H9 (cell line): ENCODE measurements around the gene TMEM175. TPM values are rescaled to one million over a fixed set of nuclear protein-coding genes. Genes with fewer than 3 reads are reported as not detected.

Experiments used
- DNase-seq: peaks from one replicate; pipeline ENCODE4 v3.0.0-alpha.2; 2017
- H2AFZ ChIP-seq: one replicate; pipeline ENCODE4 v1.6.1; 2013; ENCODE audit warnings: mild to moderate bottlenecking, low read length, control low read depth, moderate library complexity
- H2AK5ac ChIP-seq: 2 replicates; pipeline ENCODE4 v1.6.1; 2013; ENCODE audit warnings: low read length, control low read depth, mixed read lengths; ENCODE audit not compliant: insufficient read length
- H2BK120ac ChIP-seq: one replicate; pipeline ENCODE4 v1.6.1; 2013; ENCODE audit warnings: low read depth, mild to moderate bottlenecking, low read length, control low read depth, inconsistent platforms; ENCODE audit not compliant: poor library complexity, severe bottlenecking
- H2BK12ac ChIP-seq: 2 replicates; pipeline ENCODE4 v1.6.1; 2013; ENCODE audit warnings: low read length, control low read depth, mixed read lengths, low read depth; ENCODE audit not compliant: insufficient read length
- H2BK15ac ChIP-seq: 2 replicates; pipeline ENCODE4 v1.6.1; 2013; ENCODE audit warnings: low read depth, low read length, control low read depth
- H2BK20ac ChIP-seq: one replicate; pipeline ENCODE4 v1.6.1; 2013; ENCODE audit warnings: low read depth, mild to moderate bottlenecking, low read length, control low read depth, inconsistent platforms; ENCODE audit not compliant: poor library complexity, severe bottlenecking
- H2BK5ac ChIP-seq: 2 replicates; pipeline ENCODE4 v1.6.1; 2013; ENCODE audit warnings: low read length, control low read depth, mixed read lengths; ENCODE audit not compliant: insufficient read length
- H3K14ac ChIP-seq: 2 replicates; pipeline ENCODE4 v1.6.1; 2013; ENCODE audit warnings: low read length, control low read depth; ENCODE audit not compliant: insufficient read depth
- H3K18ac ChIP-seq: 2 replicates; pipeline ENCODE4 v1.6.1; 2013; ENCODE audit warnings: low read depth, mild to moderate bottlenecking, mixed read lengths, low read length, control low read depth; ENCODE audit not compliant: insufficient read length
- H3K23ac ChIP-seq: 2 replicates; pipeline ENCODE4 v1.6.1; 2013; ENCODE audit warnings: low read length, control low read depth, mixed read lengths, low read depth; ENCODE audit not compliant: insufficient read length
- H3K23me2 ChIP-seq: 2 replicates; pipeline ENCODE4 v1.6.1; 2013; ENCODE audit warnings: low read depth, mild to moderate bottlenecking, mixed read lengths, low read length, control low read depth; ENCODE audit not compliant: insufficient read length, poor library complexity, severe bottlenecking
- H3K27ac ChIP-seq: 2 replicates; pipeline ENCODE4 v1.5.1; 2013; ENCODE audit warnings: low read length, control low read depth, mixed read lengths, low read depth; ENCODE audit not compliant: insufficient read length
- H3K27me3 ChIP-seq: 2 replicates; pipeline ENCODE4 v1.6.1; 2013; ENCODE audit warnings: low read length, control low read depth, inconsistent platforms; ENCODE audit not compliant: insufficient read depth
- H3K4ac ChIP-seq: 2 replicates; pipeline ENCODE4 v1.6.1; 2013; ENCODE audit warnings: low read depth, mild to moderate bottlenecking, control low read depth, inconsistent platforms, low read length, moderate library complexity
- H3K4me1 ChIP-seq: 2 replicates; pipeline ENCODE4 v1.6.1; 2013; ENCODE audit warnings: low read length, control low read depth, inconsistent platforms; ENCODE audit not compliant: insufficient read depth
- H3K4me2 ChIP-seq: 2 replicates; pipeline ENCODE4 v1.6.1; 2013; ENCODE audit warnings: low read length, control low read depth, mixed read lengths; ENCODE audit not compliant: insufficient read length, insufficient read depth
- H3K56ac ChIP-seq: 2 replicates; pipeline ENCODE4 v1.6.1; 2013; ENCODE audit warnings: low read depth, mild to moderate bottlenecking, mixed read lengths, low read length, control low read depth; ENCODE audit not compliant: insufficient read length
- H3K79me1 ChIP-seq: 2 replicates; pipeline ENCODE4 v1.6.1; 2013; ENCODE audit warnings: low read depth, mild to moderate bottlenecking, moderate library complexity, low read length, control low read depth, inconsistent platforms; ENCODE audit not compliant: insufficient read depth, poor library complexity, severe bottlenecking
- H3K79me2 ChIP-seq: 2 replicates; pipeline ENCODE4 v1.6.1; 2013; ENCODE audit warnings: low read length, control low read depth, inconsistent platforms; ENCODE audit not compliant: insufficient read depth
- H3K9ac ChIP-seq: 2 replicates; pipeline ENCODE4 v1.6.1; 2013; ENCODE audit warnings: low read length, control low read depth, mixed read lengths; ENCODE audit not compliant: insufficient read length; ENCODE audit errors: extremely low read depth
- H3K9me3 ChIP-seq: one replicate; pipeline ENCODE4 v1.6.1; 2013; ENCODE audit warnings: low read depth, low read length, inconsistent platforms; ENCODE audit not compliant: control insufficient read depth
- H3T11ph ChIP-seq: one replicate; pipeline ENCODE4 v1.6.1; 2013; ENCODE audit warnings: mild to moderate bottlenecking, low read length, control low read depth, inconsistent platforms
- H4K20me1 ChIP-seq: one replicate; pipeline ENCODE4 v1.6.1; 2013; ENCODE audit not compliant: control insufficient read depth, insufficient read length, insufficient read depth
- H4K5ac ChIP-seq: 2 replicates; pipeline ENCODE4 v1.6.1; 2013; ENCODE audit warnings: low read depth, mild to moderate bottlenecking, mixed read lengths, low read length, control low read depth; ENCODE audit not compliant: insufficient read length
- H4K8ac ChIP-seq: replicated peaks from 2 replicates; pipeline ENCODE4 v1.6.1; 2013; ENCODE audit warnings: low read length, control low read depth, mixed read lengths, low read depth; ENCODE audit not compliant: insufficient read length
- H4K91ac ChIP-seq: 2 replicates; pipeline ENCODE4 v1.6.1; 2013; ENCODE audit warnings: low read depth, mild to moderate bottlenecking, moderate library complexity, mixed read lengths, low read length, control low read depth; ENCODE audit not compliant: insufficient read length
- H3K27ac Mint-ChIP-seq, 3 experiments: 2 replicates in 2 of 3; 3 replicates in 1 of 3; pipeline ENCODE4 v1.8.0; 2020 to 2021; ENCODE audit warnings: mixed read lengths in 3 of 3, mild to moderate bottlenecking in 1 of 3, moderate library complexity in 1 of 3
- H3K27me3 Mint-ChIP-seq: 2 replicates; pipeline ENCODE4 v1.8.0; 2021; ENCODE audit warnings: low read depth, mild to moderate bottlenecking, moderate library complexity, mixed read lengths
- H3K36me3 Mint-ChIP-seq, 3 experiments: 2 replicates in 2 of 3; 3 replicates in 1 of 3; pipeline ENCODE4 v1.8.0; 2020 to 2021; ENCODE audit warnings: low read depth in 3 of 3, mixed read lengths in 3 of 3; ENCODE audit not compliant: insufficient read depth in 1 of 3
- H3K4me1 Mint-ChIP-seq, 2 experiments: 2 replicates each; pipeline ENCODE4 v1.8.0; 2020; ENCODE audit warnings: mixed read lengths in 2 of 2
- H3K4me3 Mint-ChIP-seq, 2 experiments: 2 replicates in 1 of 2; 3 replicates in 1 of 2; pipeline ENCODE4 v1.8.0; 2020 to 2021; ENCODE audit warnings: mild to moderate bottlenecking in 2 of 2, mixed read lengths in 2 of 2, moderate library complexity in 1 of 2
- H3K9me3 Mint-ChIP-seq, 2 experiments: 2 replicates in 1 of 2; 3 replicates in 1 of 2; pipeline ENCODE4 v1.8.0; 2020; ENCODE audit warnings: mild to moderate bottlenecking in 2 of 2, mixed read lengths in 2 of 2, moderate library complexity in 1 of 2
- CTCF ChIP-seq: fragments of 200-600 bp; sonication (generic); conservative IDR thresholded peaks from 3 replicates; pipeline ENCODE4 v1.8.0; 2021; ENCODE audit warnings: antibody characterized with exemption, mild to moderate bottlenecking
- WGBS: extraction: QIAGEN DNeasy Blood & Tissue Kit; methylation state at CpG from one replicate; pipeline ENCODE4 v1.1.7; 2013; ENCODE audit warnings: missing lambda C conversion rate, low lambda C conversion rate, mixed read lengths; ENCODE audit not compliant: insufficient read length; ENCODE audit errors: extremely low coverage; 5-methylcytosine and 5-hydroxymethylcytosine counted together
- total RNA-seq: library from RNA; stranded (reverse); gene quantifications from 2 replicates; pipeline ENCODE4 v1.2.1, GENCODE V29; 2021

Gene TMEM175
- total RNA-seq, 1 experiment from 2014 or later: 6.4 TPM

GRCh38 chr4:1002131-1002630 lies 69.9 kb downstream of the TMEM175 start:
- Histone ChIP-seq H2BK12ac (no peak overlapping the region), H3K14ac (0 out of 2 replicates have a peak overlapping the region, but pooled peaks have one; percentile 46), H3K23me2 (peaks cover 11% of the 10 kb centered on the region), H2BK120ac (no peak overlapping the region), H3K56ac (no peak overlapping the region), H2AFZ (no peak overlapping the region), H3K9me3 (no peaks in the 10 kb centered on the region), H3K23ac (no peak overlapping the region), H3K79me1 (no peaks in the 10 kb centered on the region), H4K20me1 (no peaks in the 10 kb centered on the region), H3K4me2 (peak overlapping the region; percentile 56), H2BK20ac (no peak overlapping the region), H4K91ac (no peak overlapping the region), H4K5ac (no peak overlapping the region), H3K4ac (no peak overlapping the region), H3T11ph (no peak overlapping the region), H2BK15ac (no peak overlapping the region), H3K79me2 (no peaks in the 10 kb centered on the region), H4K8ac (no peak overlapping the region), H2BK5ac (no peak overlapping the region), H3K9ac (no peak overlapping the region), H3K18ac (no peak overlapping the region), H3K27me3 (peaks cover 35% of the 10 kb centered on the region; the same call in 1 of the 2 replicates), H3K27ac (no peak overlapping the region), H3K4me1 (no peaks in the 10 kb centered on the region), H2AK5ac (no peak overlapping the region)
- Mint-ChIP-seq H3K27ac (no peak overlapping the region), H3K4me3 (peak overlapping the region; percentile 34 to 74; a peak in 4 of 5 replicates), H3K9me3 (peaks cover 5 to 9% of the 10 kb centered on the region in 2 experiments; a peak in 4 of 5 replicates), H3K27me3 (peaks cover 84% of the 10 kb centered on the region), H3K4me1 (peaks cover 2% of the 10 kb centered on the region in 2 experiments; a peak in 2 of 4 replicates), H3K36me3 (no peaks in the 10 kb centered on the region)
- peak; percentile 59 for DNase-seq
- no peak for TF ChIP-seq CTCF
- no CpG with 5 or more reads among the region's 54 CpGs for WGBS
